ENCODE results near the gene SETD1A.

Gene SETD1A

DNA sequence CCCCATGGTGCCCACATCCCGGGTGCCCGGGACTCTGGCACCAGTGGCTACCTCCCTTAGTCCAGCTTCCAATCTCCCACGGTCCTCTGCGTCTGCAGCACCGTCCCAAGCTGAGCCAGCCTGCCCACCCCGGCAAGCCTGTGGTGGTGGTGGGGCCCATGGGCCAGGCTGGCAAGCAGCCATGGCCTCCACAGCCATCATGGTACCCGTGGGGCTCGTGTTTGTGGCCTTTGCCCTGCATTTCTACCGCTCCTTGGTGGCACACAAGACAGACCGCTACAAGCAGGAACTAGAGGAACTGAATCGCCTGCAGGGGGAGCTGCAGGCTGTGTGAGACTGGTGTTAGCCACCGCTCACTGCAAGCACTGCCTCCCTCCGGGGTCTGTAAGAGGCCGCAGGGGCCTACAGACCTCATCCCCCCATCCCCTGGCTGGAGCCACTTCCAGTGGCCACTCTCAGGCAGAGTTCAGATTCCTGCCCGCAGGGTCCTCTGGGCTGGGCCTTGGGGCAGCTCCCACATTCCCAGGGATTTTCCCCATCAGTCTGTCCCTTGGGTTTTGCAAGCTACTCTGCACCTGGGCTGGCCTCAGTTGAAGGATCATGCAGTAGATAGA lies 3.9 kb upstream of the SETD1A start:
- peak; percentile 50 for DNase-seq (ENCODE audit: low read depth)

DNA sequence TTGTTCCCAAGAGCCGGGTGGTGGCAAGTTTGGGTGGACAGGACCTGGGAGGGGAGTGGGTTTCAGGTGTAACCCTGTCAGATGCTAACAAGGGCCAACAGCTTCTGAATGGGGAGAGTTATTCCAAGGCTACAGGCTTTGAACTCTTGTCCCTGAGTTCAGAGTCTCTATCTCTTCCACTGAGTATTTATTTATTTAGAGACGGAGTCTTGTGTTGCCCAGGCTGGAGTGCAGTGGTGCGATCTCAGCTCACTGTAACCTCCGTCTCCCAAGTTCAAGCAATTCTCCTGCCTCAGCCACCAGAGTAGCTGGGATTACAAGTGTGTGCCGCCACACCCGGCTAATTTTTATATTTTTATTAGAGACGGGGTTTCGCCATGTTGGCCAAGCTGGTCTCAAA lies 2.6 kb upstream of the SETD1A start:
- no peak for DNase-seq (ENCODE audit: low read depth)

DNA sequence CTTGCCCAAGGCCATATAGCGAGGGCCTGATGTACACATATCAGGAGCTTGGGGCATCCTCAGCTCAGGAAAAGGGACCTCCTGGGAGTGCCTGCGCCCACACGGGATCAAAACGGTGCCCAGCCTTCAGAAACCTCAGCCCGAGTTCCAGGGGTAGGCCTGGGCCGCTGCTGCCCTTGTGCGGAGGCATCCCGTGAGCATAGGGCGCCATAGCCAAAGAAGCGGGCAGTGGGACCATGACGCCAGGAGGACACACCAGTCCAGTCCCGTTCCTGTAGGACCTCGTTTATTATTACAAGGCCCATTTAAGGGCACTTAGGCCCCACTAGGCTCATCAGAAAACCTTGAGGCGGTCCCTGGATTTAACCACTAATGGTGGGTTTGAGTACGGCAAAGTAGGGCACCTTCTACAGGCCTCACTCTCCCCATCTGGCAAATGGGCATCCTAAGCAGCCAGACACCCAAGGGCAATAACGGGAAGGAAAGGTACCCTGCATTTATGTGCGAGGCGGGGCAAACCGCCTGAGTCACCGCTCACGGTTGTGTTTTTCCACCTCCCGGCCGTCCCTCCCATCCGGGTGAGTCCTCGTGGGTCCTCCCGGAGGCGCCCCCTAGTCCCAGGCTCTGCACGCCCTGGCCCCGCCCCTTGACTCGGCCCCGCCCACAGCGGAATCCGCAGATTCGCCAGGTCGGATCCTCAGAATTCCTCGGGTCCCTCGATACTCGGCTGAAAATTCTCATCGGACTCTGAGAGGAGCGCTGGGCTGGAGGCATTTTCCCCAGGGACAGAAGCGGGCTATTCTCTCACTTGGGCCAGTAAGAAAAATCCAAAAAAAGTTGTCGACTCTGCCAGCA lies 726 bp upstream of the SETD1A start:
- DNase-seq (ENCODE audit: low read depth), result peak; percentile 88

- DNase-seq (ENCODE audit: low read depth), result no peak
These were observed 873 bp downstream of the SETD1A start for GRCh38 chr16:30958175-30959079.

DNA sequence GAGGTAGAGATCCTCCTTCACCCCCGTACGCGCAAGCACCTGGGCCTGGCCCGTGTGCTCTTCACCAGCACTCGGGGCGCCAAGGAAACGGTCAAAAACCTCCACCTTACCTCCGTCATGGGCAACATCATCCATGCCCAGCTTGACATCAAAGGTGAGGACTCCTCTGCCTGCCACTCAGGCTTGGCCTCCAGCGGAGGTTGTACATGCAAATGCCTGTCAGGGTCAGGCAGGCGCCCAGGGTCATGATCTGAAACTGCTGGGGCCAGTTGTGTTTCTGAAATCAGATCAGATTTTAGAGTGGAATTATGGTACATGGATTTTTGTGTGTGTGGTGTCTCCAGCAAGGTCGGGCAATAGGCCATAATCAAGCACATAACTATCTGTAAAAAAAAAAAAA lies 3.8 kb downstream of the SETD1A start:
- no peak for DNase-seq (ENCODE audit: low read depth)

DNA sequence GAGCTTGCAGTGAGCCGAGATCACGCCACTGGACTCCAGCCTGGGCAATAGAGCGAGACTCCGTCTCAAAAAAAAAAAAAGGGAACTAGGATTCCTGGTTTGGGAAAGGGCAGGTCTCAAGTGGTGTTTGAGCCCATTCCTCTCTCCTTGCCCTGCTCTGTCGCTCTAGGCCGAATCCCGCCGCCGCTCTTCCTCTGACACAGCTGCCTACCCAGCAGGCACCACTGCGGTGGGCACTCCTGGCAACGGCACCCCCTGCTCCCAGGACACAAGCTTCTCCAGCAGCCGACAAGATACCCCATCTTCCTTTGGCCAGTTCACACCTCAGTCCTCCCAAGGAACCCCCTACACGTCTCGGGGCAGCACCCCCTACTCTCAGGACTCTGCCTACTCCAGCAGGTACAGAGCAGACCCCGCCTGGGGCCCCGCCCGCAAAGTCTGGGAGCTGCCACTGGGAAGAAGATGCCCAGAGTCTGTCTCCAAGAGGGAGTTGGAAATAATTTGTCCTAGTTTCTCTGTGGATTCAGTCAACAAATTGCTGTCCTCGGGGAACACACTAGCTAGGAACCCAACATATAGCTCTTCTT lies 6.5 kb downstream of the SETD1A start:
- DNase-seq (ENCODE audit: low read depth), result no peak

DNA sequence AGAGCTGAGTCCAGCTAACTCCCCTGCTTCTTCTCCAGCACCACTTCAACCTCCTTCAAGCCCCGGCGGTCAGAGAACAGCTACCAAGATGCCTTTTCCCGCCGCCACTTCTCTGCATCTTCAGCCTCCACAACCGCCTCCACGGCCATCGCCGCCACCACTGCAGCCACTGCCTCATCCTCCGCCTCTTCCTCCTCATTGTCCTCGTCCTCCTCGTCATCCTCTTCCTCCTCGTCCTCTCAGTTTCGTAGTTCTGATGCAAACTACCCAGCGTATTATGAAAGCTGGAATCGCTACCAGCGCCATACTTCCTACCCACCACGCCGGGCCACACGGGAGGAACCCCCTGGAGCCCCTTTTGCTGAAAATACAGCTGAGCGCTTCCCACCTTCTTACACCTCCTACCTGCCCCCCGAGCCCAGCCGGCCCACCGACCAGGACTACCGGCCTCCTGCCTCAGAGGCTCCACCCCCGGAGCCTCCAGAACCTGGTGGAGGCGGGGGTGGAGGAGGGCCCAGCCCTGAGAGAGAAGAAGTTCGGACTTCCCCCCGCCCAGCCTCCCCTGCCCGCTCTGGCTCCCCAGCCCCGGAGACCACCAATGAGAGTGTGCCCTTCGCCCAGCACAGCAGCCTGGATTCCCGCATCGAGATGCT lies 7.1 kb downstream of the SETD1A start:
- no peak for DNase-seq (ENCODE audit: low read depth)

DNA sequence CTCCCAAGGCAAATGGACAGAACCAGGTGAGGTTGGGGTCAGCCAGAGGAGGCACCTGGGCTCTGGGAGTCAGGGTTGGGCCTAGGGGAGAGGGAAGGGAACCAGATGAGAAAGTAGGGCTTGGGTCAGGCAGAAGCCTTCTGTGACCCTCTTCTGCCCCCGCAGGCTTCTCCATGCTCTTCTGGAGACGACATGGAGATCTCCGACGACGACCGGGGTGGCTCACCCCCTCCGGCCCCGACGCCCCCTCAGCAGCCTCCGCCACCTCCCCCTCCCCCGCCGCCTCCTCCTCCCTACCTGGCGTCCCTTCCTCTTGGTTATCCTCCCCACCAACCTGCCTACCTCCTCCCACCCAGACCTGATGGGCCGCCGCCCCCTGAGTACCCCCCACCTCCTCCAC lies 7.9 kb downstream of the SETD1A start:
- DNase-seq (ENCODE audit: low read depth), result no peak

DNA sequence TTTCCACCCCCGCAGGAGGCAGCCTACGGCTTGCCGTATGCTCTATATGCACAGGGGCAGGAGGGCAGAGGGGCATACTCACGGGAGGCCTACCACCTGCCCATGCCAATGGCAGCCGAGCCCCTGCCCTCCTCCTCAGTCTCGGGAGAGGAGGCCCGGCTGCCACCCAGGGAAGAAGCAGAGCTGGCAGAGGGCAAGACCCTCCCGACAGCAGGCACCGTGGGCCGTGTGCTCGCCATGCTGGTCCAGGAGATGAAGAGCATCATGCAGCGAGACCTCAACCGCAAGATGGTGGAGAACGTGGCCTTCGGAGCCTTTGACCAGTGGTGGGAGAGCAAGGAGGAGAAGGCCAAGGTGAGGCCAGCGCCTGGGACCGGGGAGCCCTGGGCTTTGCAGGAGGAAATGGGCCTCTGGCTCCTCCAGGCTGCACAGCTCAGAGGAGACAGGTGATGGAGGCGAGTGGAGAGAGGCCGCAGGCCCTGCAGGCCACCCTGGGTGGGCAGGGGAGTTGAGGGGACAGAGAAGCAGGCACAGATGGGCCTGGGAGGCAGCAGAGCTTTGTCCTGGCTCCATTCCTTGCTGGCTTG lies 8.6 kb downstream of the SETD1A start:
- no peak for DNase-seq (ENCODE audit: low read depth)

DNA sequence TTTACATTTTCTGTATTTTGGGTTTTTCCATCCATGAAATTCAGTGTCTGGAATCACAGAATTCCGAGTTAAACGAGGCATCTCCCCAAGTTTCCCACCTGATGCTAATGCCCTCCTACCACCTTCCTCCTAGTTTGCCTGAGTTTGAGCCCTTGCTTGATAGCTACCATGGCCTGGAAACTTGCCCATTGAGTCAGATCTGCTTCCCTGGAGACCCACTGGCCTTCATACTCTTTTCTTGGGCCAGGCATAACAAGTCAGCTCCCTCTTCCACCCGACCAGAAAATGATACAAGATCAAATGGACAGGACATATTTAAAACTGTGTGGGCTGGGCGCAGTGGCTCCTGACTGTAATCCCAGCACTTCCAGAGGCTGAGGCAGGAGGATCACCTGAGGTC lies 10.2 kb downstream of the SETD1A start:
- no peak for DNase-seq (ENCODE audit: low read depth)

- no peak for DNase-seq (ENCODE audit: low read depth)
These were observed 11.8 kb downstream of the SETD1A start for GRCh38 chr16:30969246-30969842.

DNA sequence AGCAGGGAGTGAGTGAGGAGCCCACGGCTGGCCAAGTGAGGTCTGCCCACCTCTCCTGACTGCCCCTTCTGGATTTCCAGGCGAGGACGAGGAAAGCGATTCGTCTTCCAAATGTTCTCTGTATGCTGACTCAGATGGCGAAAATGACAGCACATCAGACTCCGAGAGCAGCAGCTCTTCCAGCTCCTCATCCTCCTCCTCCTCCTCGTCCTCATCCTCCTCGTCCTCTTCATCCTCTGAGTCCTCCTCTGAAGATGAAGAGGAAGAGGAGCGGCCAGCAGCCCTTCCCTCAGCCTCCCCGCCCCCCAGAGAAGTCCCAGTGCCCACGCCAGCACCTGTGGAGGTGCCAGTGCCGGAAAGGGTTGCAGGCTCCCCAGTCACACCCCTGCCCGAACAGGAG lies 13.7 kb downstream of the SETD1A start:
- no peak for DNase-seq (ENCODE audit: low read depth)

DNA sequence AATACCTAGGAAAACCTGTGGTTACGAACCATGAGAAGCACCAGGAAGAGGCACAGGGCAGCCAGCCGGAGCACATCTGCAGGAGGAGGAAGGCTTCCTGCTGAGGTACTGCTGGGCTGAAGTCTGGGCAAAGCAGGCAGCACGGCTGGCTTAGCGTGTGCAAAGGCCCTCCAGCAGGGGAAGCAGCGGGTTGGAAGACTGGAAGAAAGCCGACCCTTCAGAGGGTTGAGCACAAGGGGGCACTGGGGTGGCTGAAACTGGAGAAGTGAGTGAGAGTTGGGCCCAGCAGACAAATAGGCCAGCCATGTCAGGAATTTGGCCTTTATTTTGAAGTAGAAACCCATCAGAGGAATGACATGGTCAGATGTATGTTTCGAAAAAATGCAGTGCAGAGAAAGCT lies 15.3 kb downstream of the SETD1A start:
- no peak for DNase-seq (ENCODE audit: low read depth)

DNA sequence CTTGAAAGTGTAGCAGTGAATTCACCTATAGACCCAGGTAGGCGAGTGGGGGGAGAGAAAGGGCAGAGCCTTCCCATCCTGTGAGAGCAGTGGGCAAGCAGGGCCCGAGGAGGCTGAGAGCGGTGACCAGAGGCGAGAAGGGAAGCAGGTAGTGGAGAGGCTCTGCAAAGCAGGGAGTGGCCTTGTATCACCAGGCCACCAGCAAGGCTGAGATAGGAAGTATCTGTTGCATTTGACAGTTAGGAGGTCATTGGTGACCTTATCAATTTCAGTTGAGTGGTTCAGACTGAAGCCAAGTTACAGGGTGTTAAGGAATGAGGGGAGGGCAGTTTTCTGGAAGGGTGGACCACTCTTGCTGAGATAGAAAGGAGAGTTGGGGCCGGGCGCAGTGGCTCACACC lies 16.8 kb downstream of the SETD1A start:
- no peak for DNase-seq (ENCODE audit: low read depth)

- DNase-seq (ENCODE audit: low read depth), result no peak
These were observed 18.9 kb downstream of the SETD1A start for GRCh38 chr16:30976486-30976885.

DNA sequence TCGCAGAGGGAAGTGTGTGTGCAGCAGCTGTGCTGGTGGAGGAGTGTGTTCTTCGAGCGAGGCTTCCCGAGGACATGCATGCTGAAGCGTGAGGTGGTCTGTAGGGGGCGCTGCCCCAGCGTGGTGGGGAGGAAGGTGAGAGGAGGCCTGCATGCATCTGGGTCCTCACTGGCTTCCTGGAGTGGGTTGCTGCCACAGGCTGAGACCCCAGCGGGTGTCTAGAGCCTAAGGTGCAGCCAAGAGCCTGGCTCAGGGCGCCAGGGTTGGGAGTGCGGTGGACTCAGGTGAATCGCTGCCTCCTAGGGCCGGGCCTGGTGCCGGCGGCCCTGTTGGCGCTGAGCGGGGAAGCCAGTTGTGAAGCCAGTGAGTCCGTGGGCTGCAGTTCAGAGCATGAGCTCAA lies 19.9 kb downstream of the SETD1A start:
- DNase-seq (ENCODE audit: low read depth), result no peak

DNA sequence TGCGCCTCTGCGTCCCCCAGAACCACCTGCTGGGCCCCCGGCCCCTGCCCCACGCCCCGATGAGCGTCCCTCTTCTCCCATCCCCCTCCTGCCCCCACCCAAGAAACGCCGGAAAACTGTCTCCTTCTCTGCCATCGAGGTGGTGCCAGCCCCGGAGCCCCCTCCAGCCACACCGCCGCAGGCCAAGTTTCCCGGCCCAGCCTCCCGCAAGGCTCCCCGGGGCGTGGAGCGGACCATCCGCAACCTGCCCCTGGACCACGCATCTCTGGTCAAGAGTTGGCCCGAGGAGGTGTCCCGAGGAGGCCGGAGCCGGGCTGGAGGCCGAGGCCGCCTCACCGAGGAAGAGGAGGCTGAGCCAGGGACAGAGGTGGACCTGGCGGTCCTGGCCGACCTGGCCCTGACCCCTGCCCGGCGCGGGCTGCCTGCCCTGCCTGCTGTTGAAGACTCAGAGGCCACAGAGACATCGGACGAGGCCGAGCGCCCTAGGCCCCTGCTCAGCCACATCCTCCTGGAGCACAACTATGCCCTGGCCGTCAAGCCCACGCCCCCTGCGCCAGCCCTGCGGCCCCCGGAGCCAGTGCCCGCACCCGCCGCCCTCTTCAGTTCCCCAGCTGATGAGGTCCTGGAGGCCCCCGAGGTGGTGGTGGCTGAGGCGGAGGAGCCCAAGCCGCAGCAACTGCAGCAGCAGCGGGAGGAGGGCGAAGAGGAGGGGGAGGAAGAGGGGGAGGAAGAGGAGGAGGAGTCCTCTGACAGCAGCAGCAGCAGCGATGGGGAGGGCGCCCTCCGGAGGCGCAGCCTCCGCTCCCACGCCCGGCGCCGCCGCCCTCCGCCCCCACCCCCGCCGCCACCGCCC lies 21.8 kb downstream of the SETD1A start:
- no peak for DNase-seq (ENCODE audit: low read depth)

GRCh38 chr16:30980023-30980371 lies 22.4 kb downstream of the SETD1A start:
- no peak for DNase-seq (ENCODE audit: low read depth)

GRCh38 chr16:30980434-30980833 lies 22.9 kb downstream of the SETD1A start:
- no peak for DNase-seq (ENCODE audit: low read depth)

GRCh38 chr16:30980959-30981358 lies 23.4 kb downstream of the SETD1A start:
- DNase-seq (ENCODE audit: low read depth), result no peak
